ENCODE results near the gene PIEZO1. TPM values are rescaled to one million over a fixed set of nuclear protein-coding genes. Genes with fewer than 3 reads are reported as not detected.

Gene PIEZO1
- total and polyA plus RNA-seq, 2 donors (not counting 3 experiments of a cell fraction or from before 2014, with no cell fraction given), result 298 to 322 TPM

DNA sequence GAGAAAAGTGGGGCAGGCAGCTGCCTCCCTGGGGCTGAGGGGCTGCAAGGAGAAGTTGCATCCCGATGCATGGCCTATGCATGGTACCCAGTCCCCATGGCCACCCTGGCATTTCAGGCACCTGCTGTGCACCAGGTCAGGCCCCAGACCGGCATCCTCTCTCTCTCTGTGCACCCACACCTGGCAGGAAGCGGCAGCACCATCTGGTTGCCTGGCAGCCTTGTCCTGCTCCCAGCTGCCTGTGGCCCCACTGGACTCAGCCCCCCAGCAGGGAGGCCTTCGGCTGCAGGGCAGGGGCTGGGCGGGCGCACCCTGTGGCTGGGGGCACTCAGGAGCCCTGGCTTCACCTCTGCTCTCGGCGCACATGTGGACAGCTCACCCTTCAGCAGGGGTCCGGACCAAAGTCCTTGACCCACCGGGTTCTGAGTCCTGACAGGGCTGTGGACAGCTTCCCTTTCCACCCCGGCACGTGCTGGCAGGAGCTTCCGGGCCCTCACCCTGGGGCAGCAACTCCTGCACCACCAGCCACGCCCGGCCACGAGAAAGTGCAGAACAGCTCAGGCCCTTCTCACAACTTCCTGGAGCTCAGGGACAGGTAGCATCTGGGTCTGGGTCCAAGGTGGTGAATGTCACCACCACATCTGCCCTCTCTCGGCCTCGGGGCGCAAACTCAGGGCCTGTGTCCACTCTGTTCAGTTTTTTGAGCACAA lies 42.0 kb downstream of the PIEZO1 start:
- H3K27ac ChIP-seq (ENCODE audit: insufficient read depth, low read depth, low read length), result no peak overlapping the region
- dilution Hi-C loops (cut with MboI; ENCODE audit: extremely low pct_ligation_motif_present, low sequenced_read_pairs), result no loop called here

More for the DNA sequence above, 42.0 kb downstream of the PIEZO1 start:
- H2AFZ ChIP-seq (ENCODE audit: low read depth, low read length), result no peak overlapping the region
- no peaks in the 10 kb centered on the region for H3K9me1 ChIP-seq (replicated peaks; ENCODE audit: control insufficient read depth, extremely low read depth, insufficient read depth, low read length)
- no peaks in the 10 kb centered on the region for H3K27me3 ChIP-seq (ENCODE audit: control insufficient read depth in 2 of 2, insufficient read depth in 2 of 2, low read length in 2 of 2)
- no peak overlapping the region for H3K9ac ChIP-seq (replicated peaks; ENCODE audit: extremely low read depth, insufficient read depth, low read length)
- no TSS peak for BruUV-seq (replicated peaks)
- DNase-seq (ENCODE audit: low read depth, low spot score), result no peak
- H3K4me2 ChIP-seq (ENCODE audit: insufficient read depth, low read length), result no peak overlapping the region
- POLR2A ChIA-PET, result no interaction called here
- no peak overlapping the region for H3K4me3 ChIP-seq (replicated peaks in 1 of 3; ENCODE audit: insufficient read depth in 1 of 3, low read depth in 1 of 3, low read length in 3 of 3)
- peaks cover 23% of the 10 kb centered on the region for H3K79me2 ChIP-seq (ENCODE audit: control insufficient read depth, insufficient read depth, low read length)
- TF ChIP-seq, protein P1, sequence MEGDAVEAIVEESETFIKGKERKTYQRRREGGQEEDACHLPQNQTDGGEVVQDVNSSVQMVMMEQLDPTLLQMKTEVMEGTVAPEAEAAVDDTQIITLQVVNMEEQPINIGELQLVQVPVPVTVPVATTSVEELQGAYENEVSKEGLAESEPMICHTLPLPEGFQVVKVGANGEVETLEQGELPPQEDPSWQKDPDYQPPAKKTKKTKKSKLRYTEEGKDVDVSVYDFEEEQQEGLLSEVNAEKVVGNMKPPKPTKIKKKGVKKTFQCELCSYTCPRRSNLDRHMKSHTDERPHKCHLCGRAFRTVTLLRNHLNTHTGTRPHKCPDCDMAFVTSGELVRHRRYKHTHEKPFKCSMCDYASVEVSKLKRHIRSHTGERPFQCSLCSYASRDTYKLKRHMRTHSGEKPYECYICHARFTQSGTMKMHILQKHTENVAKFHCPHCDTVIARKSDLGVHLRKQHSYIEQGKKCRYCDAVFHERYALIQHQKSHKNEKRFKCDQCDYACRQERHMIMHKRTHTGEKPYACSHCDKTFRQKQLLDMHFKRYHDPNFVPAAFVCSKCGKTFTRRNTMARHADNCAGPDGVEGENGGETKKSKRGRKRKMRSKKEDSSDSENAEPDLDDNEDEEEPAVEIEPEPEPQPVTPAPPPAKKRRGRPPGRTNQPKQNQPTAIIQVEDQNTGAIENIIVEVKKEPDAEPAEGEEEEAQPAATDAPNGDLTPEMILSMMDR (IDR thresholded peaks at IDR 0.05; ENCODE audit: extremely low read depth in 1 of 2, insufficient read depth in 1 of 2, low read depth in 1 of 2, low read length in 2 of 2), result no peak
- TF ChIP-seq, protein P2, sequence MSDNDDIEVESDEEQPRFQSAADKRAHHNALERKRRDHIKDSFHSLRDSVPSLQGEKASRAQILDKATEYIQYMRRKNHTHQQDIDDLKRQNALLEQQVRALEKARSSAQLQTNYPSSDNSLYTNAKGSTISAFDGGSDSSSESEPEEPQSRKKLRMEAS (IDR thresholded peaks at IDR 0.05; ENCODE audit: insufficient read depth, insufficient read length), result no peak
- TF ChIP-seq JUN (IDR thresholded peaks at IDR 0.05; ENCODE audit: borderline replicate concordance, insufficient read depth, insufficient read length, low read depth) (no peak), GATA2 (IDR thresholded peaks at IDR 0.05; ENCODE audit: insufficient read depth, insufficient read length, low read depth, low read length) (no peak), MYC (IDR thresholded peaks at IDR 0.05; ENCODE audit: low read depth, low read length) (no peak), EZH2 (IDR thresholded peaks at IDR 0.05; ENCODE audit: borderline replicate concordance, low read depth, low read length, severe bottlenecking) (no peak), POLR2AphosphoS5 (IDR thresholded peaks at IDR 0.05; ENCODE audit: insufficient read depth, low read depth, low read length) (no peak), FOS (IDR thresholded peaks at IDR 0.05; ENCODE audit: borderline replicate concordance, insufficient read depth, low read length) (no peak)
- peaks cover 5 to 30% of the 10 kb centered on the region in 2 experiments for H3K36me3 ChIP-seq (ENCODE audit: control insufficient read depth in 2 of 2, extremely low read depth in 1 of 2, insufficient read depth in 2 of 2, low read length in 2 of 2)
- H3K4me1 ChIP-seq (ENCODE audit: control insufficient read depth, extremely low read depth, insufficient read depth, low read length), result peaks cover 7% of the 10 kb centered on the region
- H4K20me1 ChIP-seq (replicated peaks; ENCODE audit: control insufficient read depth, extremely low read depth, insufficient read depth, low read length), result no peaks in the 10 kb centered on the region
- intact Hi-C loops (cut with micrococcal nuclease), result loop anchor here (1.0 kb wide), 1 partner anchor 424 kb away; no protein-coding TSS in a partner anchor
- no peaks in the 10 kb centered on the region for H3K9me3 ChIP-seq (replicated peaks; ENCODE audit: control insufficient read depth, insufficient read depth, low read length)
- FAIRE-seq, result no peak
- CTCF ChIA-PET, result interaction anchor here (0.6 to 6.7 kb wide), 9 partner anchors 11 to 473 kb away, joined by 3 to 56 read pairs (median 4); partner anchors contain the start of genes APRT and PIEZO1
